LHCN-M2 (cell line): ENCODE measurements around the gene JAG2. TPM values are rescaled to one million over a fixed set of nuclear protein-coding genes. Genes with fewer than 3 reads are reported as not detected.

Experiments used
- DNase-seq: peaks from one replicate; pipeline ENCODE4 v3.0.0-alpha.2; 2012; ENCODE audit warnings: low read depth
- polyA plus RNA-seq: library from polyadenylated mRNA; unstranded; fragments of >200 nt; gene quantifications from one replicate; pipeline ENCODE4 v1.2.1, GENCODE V29; 2012; ENCODE audit warnings: missing spikeins
- total RNA-seq: library from RNA; depleted of rRNA; stranded (reverse); fragments of >200 nt; gene quantifications from 2 replicates; pipeline ENCODE4 v1.2.3, GENCODE V29; 2014; rRNA removed

Gene JAG2
- 0.80 and 3.4 TPM in 2 replicates for total RNA-seq
- polyA plus RNA-seq, result 0.49 TPM

- DNase-seq, result no peak
Observed at GRCh38 chr14:105168496-105168978, at the start of gene JAG2. JAG2 (minus strand) TSS chr14:105168776; CDS start chr14:105168420, 356 bp downstream.

GRCh38 chr14:105217774-105218173, 49.2 kb upstream of the JAG2 start:
- no peak for DNase-seq

GRCh38 chr14:105216490-105217247, 48.1 kb upstream of the JAG2 start:
- no peak for DNase-seq

GRCh38 chr14:105215602-105216001, 47.0 kb upstream of the JAG2 start:
- DNase-seq, result no peak

GRCh38 chr14:105214324-105214915, 45.8 kb upstream of the JAG2 start:
- DNase-seq, result no peak

GRCh38 chr14:105213361-105213760, 44.8 kb upstream of the JAG2 start:
- no peak for DNase-seq

- DNase-seq, result peak; percentile 51
Observed at GRCh38 chr14:105212541-105213300, 44.1 kb upstream of the JAG2 start.

GRCh38 chr14:105211758-105212089, 43.1 kb upstream of the JAG2 start:
- DNase-seq, result no peak

- no peak for DNase-seq
Observed at GRCh38 chr14:105211086-105211757, 42.6 kb upstream of the JAG2 start.

- DNase-seq, result no peak
Observed at GRCh38 chr14:105210266-105211025, 41.9 kb upstream of the JAG2 start.

GRCh38 chr14:105209646-105210045, 41.1 kb upstream of the JAG2 start:
- DNase-seq, result no peak

GRCh38 chr14:105209091-105209490, 40.5 kb upstream of the JAG2 start:
- DNase-seq, result no peak

- no peak for DNase-seq
Observed at GRCh38 chr14:105208738-105209075, 40.1 kb upstream of the JAG2 start.

- DNase-seq, result no peak
Observed at GRCh38 chr14:105207996-105208737, 39.6 kb upstream of the JAG2 start.

GRCh38 chr14:105207460-105207901, 38.9 kb upstream of the JAG2 start:
- no peak for DNase-seq

GRCh38 chr14:105206873-105207272, 38.3 kb upstream of the JAG2 start:
- no peak for DNase-seq

- DNase-seq, result no peak
Observed at GRCh38 chr14:105205673-105206208, 37.2 kb upstream of the JAG2 start.

- DNase-seq, result no peak
Observed at GRCh38 chr14:105204931-105205672, 36.5 kb upstream of the JAG2 start.

GRCh38 chr14:105204206-105204930, 35.8 kb upstream of the JAG2 start:
- DNase-seq, result no peak
